ENCODE measurements around the gene PPP1R37.
A peak's percentile ranks its signal among the peaks of the same experiment; 100 is the strongest.

PPP1R37 gene

GRCh38 chr19:45051929-45052579 lies 40.9 kb upstream of the PPP1R37 start:
- no peak overlapping the region for H3K4me3 ChIP-seq (ENCODE audit: low read depth, low read length)
- no peak for TF ChIP-seq CTCF (IDR thresholded peaks at IDR 0.05; ENCODE audit: insufficient read depth, low read depth, low read length, missing control alignments)
- peak; percentile 42 for DNase-seq (ENCODE audit: low read depth)

- H3K4me3 ChIP-seq (ENCODE audit: low read depth, low read length) = no peak overlapping the region
- no peak for DNase-seq (ENCODE audit: low read depth)
- TF ChIP-seq CTCF (IDR thresholded peaks at IDR 0.05; ENCODE audit: insufficient read depth, low read depth, low read length, missing control alignments) = no peak
These were observed 36.1 kb upstream of the PPP1R37 start for GRCh38 chr19:45056831-45057230.

GRCh38 chr19:45057444-45057843 lies 35.5 kb upstream of the PPP1R37 start:
- no peak overlapping the region for H3K4me3 ChIP-seq (ENCODE audit: low read depth, low read length)
- no peak for DNase-seq (ENCODE audit: low read depth)
- TF ChIP-seq CTCF (IDR thresholded peaks at IDR 0.05; ENCODE audit: insufficient read depth, low read depth, low read length, missing control alignments) = no peak

GRCh38 chr19:45058622-45059159 lies 34.3 kb upstream of the PPP1R37 start:
- no peak overlapping the region for H3K4me3 ChIP-seq (ENCODE audit: low read depth, low read length)
- no peak for TF ChIP-seq CTCF (IDR thresholded peaks at IDR 0.05; ENCODE audit: insufficient read depth, low read depth, low read length, missing control alignments)
- DNase-seq (ENCODE audit: low read depth) = no peak

GRCh38 chr19:45059258-45059965 lies 33.6 kb upstream of the PPP1R37 start:
- H3K4me3 ChIP-seq (ENCODE audit: low read depth, low read length) = no peak overlapping the region
- peak; percentile 94 for TF ChIP-seq CTCF (IDR thresholded peaks at IDR 0.05; ENCODE audit: insufficient read depth, low read depth, low read length, missing control alignments)
- peak; percentile 91 for DNase-seq (ENCODE audit: low read depth)

GRCh38 chr19:45061965-45062364 lies 31.0 kb upstream of the PPP1R37 start:
- TF ChIP-seq CTCF (IDR thresholded peaks at IDR 0.05; ENCODE audit: insufficient read depth, low read depth, low read length, missing control alignments) = no peak
- H3K4me3 ChIP-seq (ENCODE audit: low read depth, low read length) = no peak overlapping the region
- DNase-seq (ENCODE audit: low read depth) = no peak

Data from GM12865 (cell line).